Measurements from ENCODE around the gene CSRNP3.

- TF ChIP-seq YY1 (IDR thresholded peaks at IDR 0.05; ENCODE audit: insufficient read depth, insufficient read length) (no peak), ZNF274 (IDR thresholded peaks at IDR 0.05; ENCODE audit: low read depth, low read length) (no peak)
Observed at GRCh38 chr2:165667375-165667774, 197.9 kb downstream of the CSRNP3 start.

Measured in NT2/D1 (cell line).